ENCODE results near the gene RPS6KA4.
"Not testable (repeated sequence)": the region's sequence is repeated elsewhere in the genome, so short reads cannot be mapped to it uniquely, and the experiment has no call there.

RPS6KA4 gene

GRCh38 chr11:64409278-64409677, 50.3 kb downstream of the RPS6KA4 start:
- no peak for TF ChIP-seq CTCF (conservative IDR thresholded peaks at IDR 0.05)
- H3K27ac ChIP-seq, result peak overlapping the region; percentile 49

GRCh38 chr11:64409707-64410403, 50.9 kb downstream of the RPS6KA4 start:
- H3K27ac ChIP-seq, result peak overlapping the region; percentile 49
- TF ChIP-seq CTCF (conservative IDR thresholded peaks at IDR 0.05), result no peak

GRCh38 chr11:64410404-64410734, 51.4 kb downstream of the RPS6KA4 start:
- H3K27ac ChIP-seq, result peak overlapping the region; percentile 49
- no peak for TF ChIP-seq CTCF (conservative IDR thresholded peaks at IDR 0.05)

GRCh38 chr11:64413417-64413816, 54.5 kb downstream of the RPS6KA4 start:
- TF ChIP-seq CTCF (conservative IDR thresholded peaks at IDR 0.05), result no peak
- H3K27ac ChIP-seq, result no peak overlapping the region

GRCh38 chr11:64415286-64415685, 56.3 kb downstream of the RPS6KA4 start:
- H3K27ac ChIP-seq, result no peak overlapping the region
- TF ChIP-seq CTCF (conservative IDR thresholded peaks at IDR 0.05), result no peak

- no peak for TF ChIP-seq CTCF (conservative IDR thresholded peaks at IDR 0.05)
- no peak overlapping the region for H3K27ac ChIP-seq
Measured at GRCh38 chr11:64415996-64416728, 57.2 kb downstream of the RPS6KA4 start.

GRCh38 chr11:64418233-64418632, 59.3 kb downstream of the RPS6KA4 start:
- not testable (repeated sequence) for H3K27ac ChIP-seq

- no peak for TF ChIP-seq CTCF (conservative IDR thresholded peaks at IDR 0.05)
- no peak overlapping the region for H3K27ac ChIP-seq
Measured at GRCh38 chr11:64419257-64419790, 60.4 kb downstream of the RPS6KA4 start.
